HG03280 (cell line): Measurements from ENCODE around the gene HOXB4.

Source experiments
- ATAC-seq: cut with Tn5 transposase; IDR thresholded peaks from one replicate; pipeline ENCODE4 v1.9.1; 2021; ENCODE audit warnings: mild to moderate bottlenecking, moderate library complexity; ENCODE audit not compliant: unreplicated experiment

Gene HOXB4

DNA sequence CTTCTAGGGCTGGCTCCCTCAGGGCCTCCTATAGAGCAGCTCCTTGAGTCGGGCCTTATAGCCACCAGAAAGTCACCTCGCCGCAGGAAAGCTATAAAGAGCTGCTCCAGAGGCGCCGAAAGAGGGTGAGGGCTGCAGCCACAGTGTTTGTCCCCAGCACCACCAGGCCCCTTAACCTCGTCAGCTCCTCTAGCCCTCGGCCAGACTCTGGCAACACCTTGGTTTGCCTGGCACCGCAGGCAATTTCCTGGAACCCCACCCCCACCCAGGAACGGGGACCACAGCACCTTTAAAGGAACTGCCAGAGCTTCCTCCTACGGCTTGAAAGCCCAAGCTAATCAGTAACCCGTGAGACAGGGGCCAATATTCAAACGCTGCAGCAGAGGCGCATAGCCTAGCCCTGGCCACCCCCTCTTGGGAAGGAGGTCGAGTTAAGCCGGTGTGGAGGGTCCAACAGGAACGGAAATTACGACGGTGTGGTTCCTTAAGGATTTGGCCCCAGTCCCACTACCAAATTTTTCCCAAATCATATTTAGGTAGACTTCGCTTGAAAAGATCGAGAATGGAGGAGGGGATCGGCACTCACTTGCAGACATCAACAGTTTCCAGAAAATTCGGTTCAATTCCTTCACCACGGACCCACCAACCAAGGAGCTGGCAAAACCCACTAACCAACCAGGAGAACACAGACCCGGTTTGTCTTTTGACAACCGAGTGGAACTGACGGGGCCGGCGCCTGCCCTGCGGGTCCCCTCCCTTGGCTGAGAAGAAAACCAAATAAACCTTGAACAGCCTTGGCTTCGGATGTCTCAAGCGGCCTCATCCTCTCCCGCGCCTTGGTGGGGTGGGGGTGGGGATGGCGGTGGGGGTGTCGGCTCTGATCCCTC, 23.6 kb upstream of the HOXB4 start:
- ATAC-seq, result no peak

DNA sequence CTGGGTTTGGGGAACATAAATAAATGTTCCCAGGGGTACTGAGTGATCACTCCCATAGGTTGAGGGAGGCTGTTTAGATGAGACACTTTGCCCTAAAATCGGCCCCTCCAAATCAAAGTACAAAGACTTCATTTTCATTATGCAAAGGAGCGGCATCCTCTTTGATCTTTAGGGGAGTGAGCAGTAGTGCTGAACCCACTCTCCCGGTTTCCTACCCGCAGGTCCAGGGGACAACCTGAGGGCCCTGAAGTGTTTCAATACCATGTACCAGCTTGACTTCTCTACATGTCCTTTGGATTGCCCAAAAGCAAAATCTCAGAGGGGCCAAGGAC, 23.0 kb upstream of the HOXB4 start:
- ATAC-seq, result no peak

GRCh38 chr17:48600244-48601098, 22.3 kb upstream of the HOXB4 start:
- no peak for ATAC-seq

- ATAC-seq, result no peak
These were observed 21.2 kb upstream of the HOXB4 start for GRCh38 chr17:48599354-48599753.

DNA sequence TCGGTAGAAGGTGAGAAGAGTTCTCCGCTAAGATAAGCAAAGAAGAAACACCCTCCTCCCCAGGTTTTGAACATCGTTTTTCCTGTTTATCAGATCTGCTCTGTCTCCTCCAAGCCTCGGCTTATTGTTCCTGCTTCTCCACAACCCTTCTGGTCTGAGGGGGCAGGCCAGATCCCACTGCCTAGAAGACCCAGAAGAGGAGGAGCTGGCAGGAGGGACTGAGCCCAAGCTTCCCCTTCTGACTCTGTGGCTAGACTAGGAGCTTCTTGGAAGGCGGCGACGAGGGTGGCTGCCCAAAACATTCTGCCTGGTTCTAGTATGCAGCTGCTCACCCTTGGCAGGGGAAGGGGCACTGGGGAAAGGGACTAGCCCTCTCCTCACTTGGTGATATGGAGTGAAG, 20.6 kb upstream of the HOXB4 start:
- ATAC-seq, result no peak

- ATAC-seq, result no peak
These were observed 19.9 kb upstream of the HOXB4 start for GRCh38 chr17:48597778-48598631.

DNA sequence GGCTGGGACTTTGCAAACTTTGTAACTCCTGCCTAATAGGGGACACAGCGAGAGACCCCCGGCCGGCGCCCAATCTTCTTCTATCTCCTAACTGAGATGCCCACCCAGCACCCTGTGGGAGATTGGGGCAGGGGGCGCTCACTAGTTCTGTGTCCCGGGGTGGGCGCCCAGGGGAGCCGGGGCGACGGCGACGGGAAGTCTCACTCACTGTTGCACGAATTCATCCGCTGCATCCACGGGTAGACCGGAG, 19.3 kb upstream of the HOXB4 start:
- no peak for ATAC-seq

DNA sequence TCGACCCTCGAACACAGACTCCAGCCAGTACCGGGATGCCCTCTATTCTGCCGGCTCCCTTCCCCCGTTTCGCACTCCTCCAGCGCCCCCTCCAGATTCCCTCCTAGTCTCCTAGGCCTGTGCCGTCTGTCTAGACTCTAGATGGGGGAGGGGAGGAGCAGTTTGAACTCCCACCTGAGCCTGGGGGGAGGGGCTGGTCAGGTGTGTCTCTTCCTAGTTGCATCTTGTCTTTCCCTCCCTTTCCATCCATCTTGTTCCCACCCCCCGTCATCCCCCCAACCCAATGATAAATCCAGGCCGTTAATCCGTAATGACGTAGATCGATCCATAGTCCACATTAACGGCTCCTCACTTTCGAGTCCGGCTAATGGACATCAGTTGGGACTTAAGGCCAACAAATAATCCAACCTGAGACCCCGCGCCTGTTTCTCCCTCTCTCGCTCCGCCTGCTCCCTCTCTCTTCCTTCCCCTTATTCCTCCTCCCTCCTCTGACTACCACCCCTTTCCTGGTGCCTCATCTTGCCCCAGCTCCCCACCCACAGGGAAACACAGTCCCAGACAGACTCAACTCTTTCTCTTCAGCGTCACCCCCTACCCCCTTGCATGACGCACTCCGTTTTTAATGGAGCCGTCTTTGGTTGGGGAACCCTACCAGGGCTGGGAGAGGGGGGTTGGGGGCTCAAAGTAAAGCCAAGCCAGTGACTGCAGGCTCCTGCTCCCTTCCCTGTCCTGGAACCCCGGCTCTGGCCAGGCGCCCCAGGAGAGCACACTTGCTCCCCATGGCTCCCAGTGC, 18.8 kb upstream of the HOXB4 start:
- no peak for ATAC-seq

DNA sequence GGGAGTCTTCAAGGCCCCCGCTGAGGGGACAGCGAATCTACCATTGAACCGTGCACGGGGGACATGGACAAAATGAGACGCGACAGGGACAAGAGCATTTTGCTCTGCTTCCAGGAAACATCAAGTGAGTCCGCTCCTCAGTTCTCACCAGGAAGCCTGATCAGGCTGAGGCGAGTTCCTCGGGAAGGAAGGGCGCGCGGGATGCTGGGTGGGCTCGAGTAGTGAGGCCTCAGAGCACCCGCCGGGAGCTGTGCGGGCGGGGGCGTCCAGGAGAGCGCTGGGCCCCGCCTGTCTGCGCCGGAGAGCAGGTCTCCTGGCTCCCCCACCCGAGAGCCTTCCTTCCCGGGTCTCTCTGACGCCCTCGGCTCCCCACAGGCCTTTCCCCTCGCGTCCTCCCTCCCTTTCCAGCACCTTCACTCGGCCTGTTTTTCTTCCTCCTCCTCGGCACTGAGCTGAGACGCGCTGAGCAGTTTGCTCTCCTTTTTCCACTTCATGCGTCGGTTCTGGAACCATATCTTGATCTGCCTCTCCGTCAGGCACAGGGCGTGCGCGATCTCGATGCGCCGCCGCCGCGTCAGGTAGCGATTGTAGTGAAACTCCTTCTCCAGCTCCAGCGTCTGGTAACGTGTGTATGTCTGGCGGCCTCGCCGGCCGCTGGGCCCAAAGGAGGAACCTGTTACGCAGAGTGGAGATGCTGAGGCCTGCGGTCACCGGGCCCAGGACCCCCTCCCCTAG, 18.0 kb upstream of the HOXB4 start:
- no peak for ATAC-seq

GRCh38 chr17:48595278-48595999, 17.3 kb upstream of the HOXB4 start:
- no peak for ATAC-seq

GRCh38 chr17:48594538-48595277, 16.6 kb upstream of the HOXB4 start:
- no peak for ATAC-seq

GRCh38 chr17:48593840-48594537, 15.8 kb upstream of the HOXB4 start:
- peak; percentile 46 for ATAC-seq

DNA sequence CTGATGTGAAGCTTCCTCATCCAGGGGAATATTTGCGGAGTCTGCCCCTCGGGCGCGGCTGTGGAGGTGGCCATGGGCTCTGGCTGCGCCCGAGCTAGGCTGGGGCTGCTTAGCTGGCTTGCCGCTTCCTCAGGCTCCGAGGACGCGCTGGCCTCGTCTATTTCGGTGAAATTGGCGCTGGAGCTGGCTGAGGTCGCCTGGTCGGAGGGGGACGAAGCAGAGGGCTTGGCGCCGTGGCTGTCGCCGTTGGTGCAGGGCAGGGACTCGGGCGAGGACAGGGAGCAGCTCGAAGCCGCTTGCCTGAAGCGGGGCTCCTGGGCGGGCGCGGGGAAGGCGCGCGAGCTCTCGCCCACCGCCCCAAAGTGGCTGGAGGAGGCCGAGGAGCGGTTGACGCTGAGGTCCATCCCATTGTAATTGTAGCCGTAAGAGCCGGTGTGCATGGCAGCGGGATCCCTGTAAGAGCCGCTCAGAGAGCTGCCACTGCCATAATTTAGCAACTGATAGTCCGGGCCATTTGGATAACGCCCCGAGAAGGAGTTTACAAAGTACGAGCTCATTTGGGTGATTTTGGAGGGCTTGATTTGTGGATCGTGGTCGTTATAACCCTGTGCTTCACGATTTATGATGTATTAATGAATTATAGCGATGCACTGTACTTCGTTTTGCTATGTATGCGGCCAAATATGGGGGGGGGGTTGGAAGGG, 15.1 kb upstream of the HOXB4 start, which contains the start of gene HOXB5:
HOXB5 (minus strand) TSS at position 654 of the 704 bp plus-strand sequence; CDS start at position 557, 97 bp downstream.
- ATAC-seq, result no peak

DNA sequence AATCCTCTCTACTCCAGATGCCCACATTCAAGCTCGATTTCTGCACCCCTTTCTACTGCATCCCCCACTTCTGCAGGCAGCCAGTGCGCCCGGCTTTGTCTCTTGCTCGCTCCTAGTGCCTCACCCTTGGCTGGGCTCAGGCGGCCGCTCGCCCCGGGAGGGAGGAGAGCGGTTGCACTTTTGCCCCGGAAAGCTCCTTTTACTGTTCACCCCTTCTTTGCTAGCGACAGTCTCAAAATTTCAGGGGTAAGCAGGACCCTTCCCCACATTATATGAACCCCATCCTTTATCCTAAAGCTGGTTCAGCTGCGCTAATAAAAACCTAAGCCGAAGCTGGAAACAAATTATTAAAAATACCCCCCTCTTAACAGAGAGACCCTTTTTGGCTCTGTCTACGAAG, 14.4 kb upstream of the HOXB4 start:
- ATAC-seq, result no peak

DNA sequence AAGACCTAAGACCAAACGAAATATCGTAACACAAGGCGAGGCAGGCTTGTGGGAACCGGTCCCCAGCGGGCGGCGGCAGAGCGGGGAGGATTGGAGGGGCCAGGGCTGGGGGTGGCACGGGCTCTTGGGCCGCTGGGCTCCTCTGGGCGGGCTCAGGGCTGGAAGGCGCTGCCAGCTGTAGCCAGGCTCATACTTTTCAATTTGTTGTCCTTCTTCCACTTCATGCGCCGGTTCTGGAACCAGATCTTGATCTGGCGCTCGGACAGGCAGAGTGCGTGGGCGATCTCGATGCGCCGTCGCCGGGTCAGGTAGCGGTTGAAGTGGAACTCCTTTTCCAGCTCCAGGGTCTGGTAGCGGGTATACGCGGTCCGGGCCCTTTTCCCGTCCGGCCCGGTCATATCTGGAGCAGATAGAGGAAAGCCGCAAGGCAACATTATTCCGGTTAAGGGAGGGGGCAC, 13.9 kb upstream of the HOXB4 start:
- ATAC-seq, result no peak

DNA sequence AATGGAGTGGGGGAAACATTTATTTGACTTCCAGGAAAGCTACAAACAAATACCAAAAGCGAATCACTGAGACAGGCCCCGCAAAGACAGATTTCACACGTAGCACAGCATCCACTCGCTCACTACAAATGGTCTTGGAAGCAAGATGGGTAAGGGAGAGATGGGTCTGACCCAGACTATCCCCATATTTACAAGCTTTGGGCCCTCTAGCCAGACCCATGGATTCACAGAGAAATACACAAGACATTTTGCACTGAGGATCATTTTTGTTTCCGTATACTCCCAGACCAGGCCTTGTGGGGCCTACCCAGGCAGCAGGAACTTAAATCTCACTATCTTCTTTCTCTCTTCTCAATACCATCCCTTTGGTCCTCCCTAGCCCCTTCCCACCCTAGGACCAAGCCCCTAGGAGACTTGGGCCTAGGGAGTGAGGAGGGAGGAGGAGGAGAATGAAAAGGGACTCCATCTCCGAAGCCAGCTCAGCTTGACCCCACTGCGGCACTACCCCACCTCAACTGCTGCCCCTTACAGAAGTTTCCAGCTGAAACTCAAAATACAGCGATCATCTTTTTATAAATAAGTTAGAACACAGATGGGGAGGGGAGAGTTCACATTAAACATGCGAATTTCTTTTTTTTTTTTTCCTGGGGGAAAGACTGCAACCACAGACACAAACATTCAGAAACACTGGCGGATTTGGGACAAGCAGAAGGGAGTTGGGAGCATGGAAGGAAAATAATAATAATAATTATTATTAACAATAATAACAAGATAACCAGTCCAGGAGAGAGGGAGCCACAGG, 13.3 kb upstream of the HOXB4 start:
- no peak for ATAC-seq
